ENCODE results near the gene BCAS3.

The BCAS3 gene

DNA sequence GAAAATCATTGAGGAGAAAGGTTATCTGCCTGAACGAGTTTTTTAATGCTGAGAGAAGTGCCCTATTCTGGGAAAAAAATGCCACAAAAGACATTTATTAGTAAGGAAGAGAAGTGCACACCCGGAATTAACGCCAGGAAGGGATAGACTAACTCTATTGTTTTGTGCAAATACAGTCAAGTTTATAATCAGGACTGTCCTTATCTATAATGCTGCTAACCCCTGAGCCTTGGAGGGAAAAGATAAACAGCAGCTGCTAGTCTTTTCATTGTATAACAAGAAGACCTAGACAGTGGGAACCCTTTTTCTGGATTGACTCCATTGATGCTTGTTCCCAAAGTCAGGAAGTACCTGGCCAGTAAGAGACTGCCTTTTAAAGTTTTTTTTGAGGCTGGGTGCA lies 26.5 kb downstream of the BCAS3 start:
- H3K4me1 ChIP-seq (ENCODE audit: control insufficient read depth, insufficient read depth, low read length), result no peaks in the 10 kb centered on the region
- H3K36me3 ChIP-seq (ENCODE audit: control insufficient read depth, insufficient read depth, low read length), result no peaks in the 10 kb centered on the region
- no peak overlapping the region for H3K27ac ChIP-seq (ENCODE audit: insufficient read depth, low read depth, low read length, poor library complexity, severe bottlenecking)
- WGBS, 2 experiments, result 88 to 93% methylated on average over 3 of the region's 3 CpGs
- no peaks in the 10 kb centered on the region for H3K27me3 ChIP-seq (ENCODE audit: control insufficient read depth, insufficient read depth, low read length, poor library complexity, severe bottlenecking)
- H3K4me3 ChIP-seq (ENCODE audit: insufficient read depth, low read depth, low read length), result no peak overlapping the region
- H3K9me3 ChIP-seq (ENCODE audit: control insufficient read depth, low read length), result no peaks in the 10 kb centered on the region

GRCh38 chr17:60712675-60713074 lies 35.0 kb downstream of the BCAS3 start:
- no peaks in the 10 kb centered on the region for H3K4me1 ChIP-seq (ENCODE audit: control insufficient read depth, insufficient read depth, low read length)
- H3K27me3 ChIP-seq (ENCODE audit: control insufficient read depth, insufficient read depth, low read length, poor library complexity, severe bottlenecking), result no peaks in the 10 kb centered on the region
- H3K36me3 ChIP-seq (ENCODE audit: control insufficient read depth, insufficient read depth, low read length), result no peaks in the 10 kb centered on the region
- no peaks in the 10 kb centered on the region for H3K9me3 ChIP-seq (ENCODE audit: control insufficient read depth, low read length)
- H3K4me3 ChIP-seq (ENCODE audit: insufficient read depth, low read depth, low read length), result no peak overlapping the region
- no peak overlapping the region for H3K27ac ChIP-seq (ENCODE audit: insufficient read depth, low read depth, low read length, poor library complexity, severe bottlenecking)
- WGBS, 2 experiments, result 88 to 94% methylated on average over 2 of the region's 2 CpGs

DNA sequence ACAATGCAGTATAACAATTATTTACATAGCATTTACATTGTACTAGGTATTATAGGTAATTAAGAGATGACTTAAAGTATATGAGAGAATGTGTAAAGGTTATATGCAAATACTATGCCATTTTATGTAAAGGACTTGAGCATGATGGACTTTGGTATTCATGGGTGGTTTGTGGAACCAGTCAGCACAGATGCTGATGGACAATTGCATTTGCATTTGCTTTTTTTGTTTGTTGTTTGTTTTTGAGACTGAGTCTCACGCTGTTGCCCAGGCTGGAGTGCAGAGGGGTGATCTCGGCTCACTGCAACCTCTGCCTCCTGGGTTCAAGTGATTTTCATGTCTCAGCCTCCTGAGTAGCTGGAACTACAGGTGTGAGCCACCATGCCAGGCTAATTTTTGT lies 36.0 kb downstream of the BCAS3 start:
- no peaks in the 10 kb centered on the region for H3K36me3 ChIP-seq (ENCODE audit: control insufficient read depth, insufficient read depth, low read length)
- WGBS, 2 experiments, result 91 to 94% methylated on average over 2 of the region's 2 CpGs

DNA sequence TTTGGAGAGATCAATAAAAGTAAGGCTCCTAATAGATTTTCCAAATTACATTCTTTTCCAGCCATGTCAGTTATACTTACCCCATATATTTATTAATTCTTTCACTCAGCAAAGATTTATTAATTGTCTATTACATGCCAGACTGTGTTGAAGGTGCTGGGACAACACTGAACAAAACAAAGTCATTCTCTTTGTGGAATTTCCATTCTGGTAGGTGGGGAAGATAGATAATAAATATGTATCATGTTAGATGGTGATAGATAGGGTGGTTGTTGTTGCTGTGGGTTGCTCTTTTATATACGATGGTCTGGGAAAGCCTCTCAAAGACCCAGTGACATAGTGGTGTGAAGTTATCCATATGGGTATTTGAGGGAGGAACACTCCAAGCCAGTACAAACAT lies 39.1 kb downstream of the BCAS3 start:
- H3K4me1 ChIP-seq (ENCODE audit: control insufficient read depth, insufficient read depth, low read length), result no peaks in the 10 kb centered on the region
- H3K27ac ChIP-seq (ENCODE audit: insufficient read depth, low read depth, low read length, poor library complexity, severe bottlenecking), result no peak overlapping the region
- no peaks in the 10 kb centered on the region for H3K27me3 ChIP-seq (ENCODE audit: control insufficient read depth, insufficient read depth, low read length, poor library complexity, severe bottlenecking)
- no peaks in the 10 kb centered on the region for H3K36me3 ChIP-seq (ENCODE audit: control insufficient read depth, insufficient read depth, low read length)
- H3K9me3 ChIP-seq (ENCODE audit: control insufficient read depth, low read length), result no peaks in the 10 kb centered on the region
- WGBS, 2 experiments, result 97 to 100% methylated on average over 1 of the region's 1 CpG
- H3K4me3 ChIP-seq (ENCODE audit: insufficient read depth, low read depth, low read length), result no peak overlapping the region

More for the DNA sequence above, 36.0 kb downstream of the BCAS3 start:
- H3K4me3 ChIP-seq (ENCODE audit: insufficient read depth, low read depth, low read length), result no peak overlapping the region
- no peaks in the 10 kb centered on the region for H3K4me1 ChIP-seq (ENCODE audit: control insufficient read depth, insufficient read depth, low read length)
- no peaks in the 10 kb centered on the region for H3K27me3 ChIP-seq (ENCODE audit: control insufficient read depth, insufficient read depth, low read length, poor library complexity, severe bottlenecking)
- H3K9me3 ChIP-seq (ENCODE audit: control insufficient read depth, low read length), result no peaks in the 10 kb centered on the region
- H3K27ac ChIP-seq (ENCODE audit: insufficient read depth, low read depth, low read length, poor library complexity, severe bottlenecking), result no peak overlapping the region

GRCh38 chr17:60717814-60718213 lies 40.2 kb downstream of the BCAS3 start:
- Histone ChIP-seq H3K27me3 (ENCODE audit: control insufficient read depth, insufficient read depth, low read length, poor library complexity, severe bottlenecking) (no peaks in the 10 kb centered on the region), H3K9me3 (ENCODE audit: control insufficient read depth, low read length) (no peaks in the 10 kb centered on the region), H3K4me3 (ENCODE audit: insufficient read depth, low read depth, low read length) (no peak overlapping the region), H3K36me3 (ENCODE audit: control insufficient read depth, insufficient read depth, low read length) (no peaks in the 10 kb centered on the region), H3K27ac (ENCODE audit: insufficient read depth, low read depth, low read length, poor library complexity, severe bottlenecking) (no peak overlapping the region), H3K4me1 (ENCODE audit: control insufficient read depth, insufficient read depth, low read length) (no peaks in the 10 kb centered on the region)
- WGBS, 2 experiments, result 93 to 96% methylated on average over 9 of the region's 9 CpGs

DNA sequence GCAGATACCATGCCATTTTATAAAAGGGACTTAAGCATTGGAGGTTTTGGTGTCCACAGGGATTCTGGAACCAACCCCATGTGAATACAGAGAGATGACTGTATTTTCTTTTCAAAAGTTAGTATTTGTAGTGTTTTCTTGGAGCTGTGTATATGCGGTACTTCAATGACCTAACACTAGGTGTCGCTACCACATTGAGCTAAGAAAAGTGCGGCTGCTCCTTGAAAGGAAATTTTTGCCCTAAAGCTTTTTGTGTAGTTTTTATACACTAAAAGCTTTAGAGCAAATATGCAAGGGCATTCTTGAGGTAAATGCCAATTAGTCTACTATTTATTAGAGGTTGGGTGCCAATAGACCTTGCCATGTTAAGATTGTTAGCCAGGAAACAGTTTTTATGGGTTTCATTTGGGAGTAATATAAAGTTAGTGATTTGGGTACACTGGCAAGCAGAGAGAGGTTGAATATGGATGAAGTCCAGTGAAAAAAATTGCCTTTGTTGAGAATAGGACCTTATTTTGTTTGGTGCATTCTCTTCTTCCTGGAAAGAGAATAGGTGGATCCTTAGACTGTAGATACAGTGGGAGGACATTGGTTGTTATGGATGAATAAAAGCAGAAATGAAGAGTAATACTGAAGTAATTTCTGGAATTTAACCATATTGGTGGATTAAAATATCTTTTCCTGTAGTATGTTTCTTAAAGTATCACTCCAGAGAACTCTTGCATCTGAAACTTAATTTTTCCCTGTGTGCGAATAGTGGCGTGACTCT lies 43.3 kb downstream of the BCAS3 start:
- no peaks in the 10 kb centered on the region for H3K9me3 ChIP-seq (ENCODE audit: control insufficient read depth, low read length)
- no peak overlapping the region for H3K27ac ChIP-seq (ENCODE audit: insufficient read depth, low read depth, low read length, poor library complexity, severe bottlenecking)
- H3K4me1 ChIP-seq (ENCODE audit: control insufficient read depth, insufficient read depth, low read length), result no peaks in the 10 kb centered on the region
- no peaks in the 10 kb centered on the region for H3K36me3 ChIP-seq (ENCODE audit: control insufficient read depth, insufficient read depth, low read length)
- WGBS, 2 experiments, result 7 to 43% methylated on average over 3 to 5 of the region's 5 CpGs
- no peak overlapping the region for H3K4me3 ChIP-seq (ENCODE audit: insufficient read depth, low read depth, low read length)
- no peaks in the 10 kb centered on the region for H3K27me3 ChIP-seq (ENCODE audit: control insufficient read depth, insufficient read depth, low read length, poor library complexity, severe bottlenecking)

DNA sequence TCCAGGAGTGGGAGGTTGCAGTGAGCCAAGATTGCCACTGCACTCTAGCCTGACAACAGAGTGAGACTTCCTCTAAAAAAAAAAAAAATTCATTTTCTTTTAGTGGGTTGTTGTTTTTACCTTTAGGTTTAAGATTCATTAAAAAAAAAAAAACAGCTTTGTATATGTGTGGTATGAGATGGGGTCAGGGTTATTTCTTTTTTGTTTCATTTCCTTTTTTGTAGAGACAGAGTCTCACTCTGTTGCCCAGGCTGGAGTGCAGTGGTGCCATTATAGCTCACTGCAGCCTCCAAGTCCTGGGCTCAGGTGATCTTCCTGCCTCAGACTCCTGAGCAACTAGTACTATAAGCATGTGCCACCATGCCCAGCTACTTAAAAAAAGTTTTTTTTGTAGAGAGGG lies 47.0 kb downstream of the BCAS3 start:
- Histone ChIP-seq H3K27me3 (ENCODE audit: control insufficient read depth, insufficient read depth, low read length, poor library complexity, severe bottlenecking) (no peaks in the 10 kb centered on the region), H3K9me3 (ENCODE audit: control insufficient read depth, low read length) (no peaks in the 10 kb centered on the region), H3K4me1 (ENCODE audit: control insufficient read depth, insufficient read depth, low read length) (no peaks in the 10 kb centered on the region)

DNA sequence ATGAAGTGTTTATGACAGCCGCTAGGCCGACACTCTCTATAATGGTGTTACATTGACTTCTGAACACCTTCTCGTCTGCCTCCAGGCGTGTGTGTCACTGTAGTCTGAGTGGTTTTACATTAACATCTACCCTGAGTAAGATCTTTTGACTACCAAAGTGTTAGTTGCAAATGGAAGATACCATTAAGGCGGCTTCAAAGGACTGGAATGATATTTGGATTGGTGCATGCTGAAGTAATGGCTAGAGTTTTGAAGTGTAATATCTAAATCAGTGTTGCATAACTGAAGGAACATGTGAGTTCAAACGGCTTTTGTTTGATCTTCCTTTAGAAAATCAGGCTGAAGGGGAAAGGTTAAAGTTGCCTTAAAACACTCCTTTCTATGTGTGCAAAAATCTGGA lies 52.2 kb downstream of the BCAS3 start:
- no peaks in the 10 kb centered on the region for H3K4me1 ChIP-seq (ENCODE audit: control insufficient read depth, insufficient read depth, low read length)
- H3K9me3 ChIP-seq (ENCODE audit: control insufficient read depth, low read length), result no peaks in the 10 kb centered on the region
- H3K4me3 ChIP-seq (ENCODE audit: insufficient read depth, low read depth, low read length), result no peak overlapping the region
- H3K27me3 ChIP-seq (ENCODE audit: control insufficient read depth, insufficient read depth, low read length, poor library complexity, severe bottlenecking), result no peaks in the 10 kb centered on the region
- H3K27ac ChIP-seq (ENCODE audit: insufficient read depth, low read depth, low read length, poor library complexity, severe bottlenecking), result no peak overlapping the region
- no peaks in the 10 kb centered on the region for H3K36me3 ChIP-seq (ENCODE audit: control insufficient read depth, insufficient read depth, low read length)
- WGBS, 2 experiments, result 93 to 96% methylated on average over 6 of the region's 6 CpGs

More for the DNA sequence above, 47.0 kb downstream of the BCAS3 start:
- Histone ChIP-seq H3K36me3 (ENCODE audit: control insufficient read depth, insufficient read depth, low read length) (no peaks in the 10 kb centered on the region), H3K27ac (ENCODE audit: insufficient read depth, low read depth, low read length, poor library complexity, severe bottlenecking) (no peak overlapping the region), H3K4me3 (ENCODE audit: insufficient read depth, low read depth, low read length) (no peak overlapping the region)

DNA sequence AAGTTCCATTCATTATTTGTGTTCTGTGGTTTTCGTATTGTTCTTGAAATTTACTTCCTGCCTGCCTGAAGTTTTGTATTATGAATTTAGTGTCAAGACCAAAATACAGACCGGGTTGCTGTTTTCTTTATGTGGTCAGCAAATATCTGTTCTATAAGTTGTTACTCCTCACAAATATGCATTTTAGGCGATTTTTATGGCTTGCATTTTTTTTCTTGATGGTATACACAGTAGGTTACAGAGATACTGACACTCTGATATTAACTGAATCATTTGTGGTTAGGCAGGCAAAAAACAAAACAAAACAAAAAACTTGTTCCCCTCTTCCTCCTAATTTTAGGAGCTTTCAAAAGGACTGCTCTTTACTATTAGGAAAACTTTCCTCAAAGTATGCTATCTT lies 52.6 kb downstream of the BCAS3 start:
- 85 to 87% methylated on average over 3 of the region's 3 CpGs for WGBS, 2 experiments
- H3K27me3 ChIP-seq (ENCODE audit: control insufficient read depth, insufficient read depth, low read length, poor library complexity, severe bottlenecking), result no peaks in the 10 kb centered on the region

GRCh38 chr17:60738287-60738686 lies 60.6 kb downstream of the BCAS3 start:
- 100% methylated on average over 1 of the region's 2 CpGs; no CpG with 5 or more reads in 1 of the 2 experiments for WGBS, 2 experiments
- H3K4me3 ChIP-seq (ENCODE audit: insufficient read depth, low read depth, low read length), result no peak overlapping the region

More for the DNA sequence above, 52.6 kb downstream of the BCAS3 start:
- Histone ChIP-seq H3K9me3 (ENCODE audit: control insufficient read depth, low read length) (no peaks in the 10 kb centered on the region), H3K4me1 (ENCODE audit: control insufficient read depth, insufficient read depth, low read length) (no peaks in the 10 kb centered on the region), H3K27ac (ENCODE audit: insufficient read depth, low read depth, low read length, poor library complexity, severe bottlenecking) (no peak overlapping the region), H3K4me3 (ENCODE audit: insufficient read depth, low read depth, low read length) (no peak overlapping the region), H3K36me3 (ENCODE audit: control insufficient read depth, insufficient read depth, low read length) (no peaks in the 10 kb centered on the region)

More at GRCh38 chr17:60738287-60738686, 60.6 kb downstream of the BCAS3 start:
- no peak overlapping the region for H3K27ac ChIP-seq (ENCODE audit: insufficient read depth, low read depth, low read length, poor library complexity, severe bottlenecking)
- H3K9me3 ChIP-seq (ENCODE audit: control insufficient read depth, low read length), result no peaks in the 10 kb centered on the region
- no peaks in the 10 kb centered on the region for H3K36me3 ChIP-seq (ENCODE audit: control insufficient read depth, insufficient read depth, low read length)
- H3K27me3 ChIP-seq (ENCODE audit: control insufficient read depth, insufficient read depth, low read length, poor library complexity, severe bottlenecking), result no peaks in the 10 kb centered on the region
- H3K4me1 ChIP-seq (ENCODE audit: control insufficient read depth, insufficient read depth, low read length), result no peaks in the 10 kb centered on the region
